B cell (primary cell): ENCODE data around the gene MYCL. TPM values are rescaled to one million over a fixed set of nuclear protein-coding genes. Genes with fewer than 3 reads are reported as not detected.
A peak's percentile ranks its signal among the peaks of the same experiment; 100 is the strongest.

Experiments used
- ATAC-seq: fragments of 200-7000 bp; cut with Tn5 transposase; one replicate; pipeline ENCODE4 v1.10.0; 2021; ENCODE audit warnings: low read depth, mild to moderate bottlenecking, moderate number of reproducible peaks, moderate library complexity
- CTCF ChIA-PET: fragments of 350-600 bp; sonication (Branson Sonifier 250); formaldehyde crosslinking; loops from one replicate; lab custom pipeline; 2021; ENCODE audit warnings: antibody characterized with exemption, inconsistent platforms; lab: Charles Lee
- POLR2A ChIA-PET: fragments of 350-600 bp; sonication (Branson Sonifier 250); formaldehyde crosslinking; loops from one replicate; lab custom pipeline; 2021; ENCODE audit warnings: antibody characterized with exemption; lab: Charles Lee
- DNase-seq: peaks from one replicate; pipeline ENCODE4 v3.0.0; 2013
- H2AFZ ChIP-seq: 2 replicates; pipeline ENCODE4 v1.6.1; 2012; ENCODE audit warnings: mild to moderate bottlenecking, low read depth, low read length; ENCODE audit not compliant: insufficient read depth, poor library complexity, severe bottlenecking
- H3K27ac ChIP-seq, 2 donors: 1 replicate in 1 of 2; 2 replicates in 1 of 2; pipeline ENCODE4 v1.5.1; 2012 to 2013; ENCODE audit warnings: low read length in 2 of 2, mild to moderate bottlenecking in 2 of 2, moderate library complexity in 1 of 2
- H3K27me3 ChIP-seq, 4 experiments: fragments of 200-600 bp in 1 of 4; sonication (generic) in 1 of 4; replicated peaks in 1 of 4; 1 replicate in 2 of 4; 2 replicates in 2 of 4; pipeline versions ENCODE4 v1.6.1 to v1.7.0; 2013 to 2016; ENCODE audit warnings: low read length in 3 of 4, mild to moderate bottlenecking in 2 of 4, mixed read lengths in 1 of 4, moderate library complexity in 1 of 4; ENCODE audit not compliant: insufficient read depth in 4 of 4, control insufficient read depth in 3 of 4; ENCODE audit errors: control extremely low read depth in 1 of 4
- H3K36me3 ChIP-seq, 2 experiments: replicated peaks in 1 of 2; 1 replicate in 1 of 2; 2 replicates in 1 of 2; pipeline versions ENCODE4 v1.6.1 to v1.7.1; 2013; ENCODE audit warnings: low read length in 1 of 2; ENCODE audit not compliant: insufficient read depth in 2 of 2, control insufficient read depth in 1 of 2; ENCODE audit errors: control extremely low read depth in 1 of 2, extremely low read depth in 1 of 2
- H3K4me1 ChIP-seq, 2 donors: fragments of 200-600 bp in 1 of 2; sonication (generic) in 1 of 2; 1 replicate in 1 of 2; 2 replicates in 1 of 2; pipeline versions ENCODE4 v1.5.1 to v1.6.1; 2013 to 2017; ENCODE audit warnings: low read length in 2 of 2; ENCODE audit not compliant: control insufficient read depth in 2 of 2, insufficient read depth in 2 of 2
- H3K4me2 ChIP-seq: replicated peaks from 2 replicates; pipeline ENCODE3; 2012; ENCODE audit warnings: mild to moderate bottlenecking, low read depth, low read length; ENCODE audit not compliant: poor library complexity, severe bottlenecking
- H3K4me3 ChIP-seq, 5 experiments: fragments of 200-600 bp in 1 of 5; sonication (generic) in 1 of 5; 1 replicate in 3 of 5; 2 replicates in 2 of 5; pipeline versions ENCODE4 v1.5.1 to v1.7.0; 2011 to 2016; ENCODE audit warnings: low read length in 4 of 5, mild to moderate bottlenecking in 4 of 5, low read depth in 2 of 5, control low read depth in 1 of 5, moderate library complexity in 1 of 5; ENCODE audit not compliant: insufficient read depth in 1 of 5; ENCODE audit errors: control extremely low read depth in 1 of 5, extremely low read depth in 1 of 5
- H3K79me2 ChIP-seq: fragments of 200-600 bp; sonication (generic); one replicate; pipeline ENCODE4 v1.6.0; 2016; ENCODE audit warnings: low read length; ENCODE audit not compliant: control insufficient read depth, insufficient read depth
- H3K9ac ChIP-seq: fragments of 200-600 bp; sonication (generic); 2 replicates; pipeline ENCODE4 v1.6.1; 2017; ENCODE audit warnings: mild to moderate bottlenecking, low read length, moderate library complexity
- H3K9me3 ChIP-seq, 3 donors: one replicate each; pipeline versions ENCODE4 v1.6.1 to v1.7.1; 2013; ENCODE audit warnings: low read length in 2 of 3; ENCODE audit not compliant: control insufficient read depth in 2 of 3, insufficient read depth in 1 of 3; ENCODE audit errors: control extremely low read depth in 1 of 3
- H4K20me1 ChIP-seq: 2 replicates; pipeline ENCODE4 v1.6.0; 2012; ENCODE audit warnings: mild to moderate bottlenecking, low read length; ENCODE audit not compliant: insufficient read depth, control insufficient read depth, poor library complexity, severe bottlenecking
- H3K27ac Mint-ChIP-seq: one replicate; pipeline ENCODE4 v1.8.0; 2021; ENCODE audit warnings: mixed read lengths
- H3K27me3 Mint-ChIP-seq: one replicate; pipeline ENCODE4 v1.8.0; 2021; ENCODE audit warnings: mixed read lengths
- H3K4me1 Mint-ChIP-seq: one replicate; pipeline ENCODE4 v1.8.0; 2021; ENCODE audit warnings: mixed read lengths
- H3K4me3 Mint-ChIP-seq: one replicate; pipeline ENCODE4 v1.8.0; 2021; ENCODE audit warnings: mixed read lengths
- H3K9me3 Mint-ChIP-seq: one replicate; pipeline ENCODE4 v1.8.0; 2022; ENCODE audit warnings: mixed read lengths; ENCODE audit not compliant: insufficient read depth
- CTCF ChIP-seq: fragments of 200-600 bp; IDR thresholded peaks from one replicate; pipeline ENCODE4 v1.8.0; 2022; ENCODE audit warnings: antibody characterized with exemption, mild to moderate bottlenecking
- EZH2 ChIP-seq: IDR thresholded peaks from 2 replicates; pipeline ENCODE4 v1.6.1; 2012; ENCODE audit warnings: borderline replicate concordance, low read depth, mild to moderate bottlenecking, moderate library complexity, low read length; ENCODE audit not compliant: insufficient read depth, poor library complexity, severe bottlenecking
- WGBS: methylation state at CpG from one replicate; pipeline ENCODE4 v1.1.5; 2013; ENCODE audit warnings: missing lambda C conversion rate; ENCODE audit not compliant: insufficient coverage; 5-methylcytosine and 5-hydroxymethylcytosine counted together
- intact Hi-C: fragments of 100-400 bp; cut with micrococcal nuclease; formaldehyde crosslinking; loops from one replicate; pipeline ENCODE4 v1.10.0; 2022
- polyA plus RNA-seq: library from polyadenylated mRNA; depleted of rRNA; stranded (reverse); fragments of >200 nt; gene quantifications from 2 replicates; pipeline ENCODE4 v1.2.3, GENCODE V29; 2012
- total RNA-seq, 2 donors: library from RNA; stranded (reverse); fragments of 120-200 nt in 1 of 2; gene quantifications; 1 replicate in 1 of 2; 2 replicates in 1 of 2; pipeline versions ENCODE4 v1.2.3 to v1.2.4, GENCODE V29; 2013 to 2022

Gene MYCL
- total and polyA plus RNA-seq, 2 donors (not counting 1 experiment from before 2014, with no cell fraction given) = 0.03 to 0.62 TPM

- Histone ChIP-seq H2AFZ (no peak overlapping the region), H3K27ac (no peak overlapping the region), H3K9ac (no peak overlapping the region), H3K9me3 (no peaks in the 10 kb centered on the region), H3K4me2 (no peak overlapping the region), H3K27me3 (no peaks in the 10 kb centered on the region), H3K4me3 (no peak overlapping the region), H3K36me3 (peaks cover 0 to 27% of the 10 kb centered on the region in 2 experiments), H3K79me2 (no peaks in the 10 kb centered on the region), H4K20me1 (no peaks in the 10 kb centered on the region), H3K4me1 (peaks cover 13 to 18% of the 10 kb centered on the region in 2 donors)
- DNase-seq (no peak), ATAC-seq (no peak)
- Mint-ChIP-seq H3K4me1 (peaks cover 15% of the 10 kb centered on the region), H3K27me3 (no peaks in the 10 kb centered on the region), H3K4me3 (no peak overlapping the region), H3K9me3 (no peaks in the 10 kb centered on the region), H3K27ac (peak overlapping the region; percentile 7)
- TF ChIP-seq EZH2 = no peak
- TF ChIP-seq CTCF = no peak
- POLR2A ChIA-PET = no interaction called here
- 100% methylated on average over 3 of the region's 6 CpGs for WGBS
- CTCF ChIA-PET = no interaction called here
- intact Hi-C loops = no loop called here
Observed at GRCh38 chr1:39847940-39848339, 53.8 kb downstream of the MYCL start.

GRCh38 chr1:39846796-39847195 is 54.9 kb downstream of the MYCL start:
- intact Hi-C loops = no loop called here
- H3K27ac ChIP-seq = no peak overlapping the region

More at GRCh38 chr1:39846796-39847195, 54.9 kb downstream of the MYCL start:
- Histone ChIP-seq H3K4me2 (no peak overlapping the region), H3K27me3 (no peaks in the 10 kb centered on the region), H2AFZ (no peak overlapping the region), H3K9ac (no peak overlapping the region), H3K36me3 (peaks cover 0 to 37% of the 10 kb centered on the region in 2 experiments), H3K9me3 (no peaks in the 10 kb centered on the region), H3K4me3 (no peak overlapping the region), H3K79me2 (no peaks in the 10 kb centered on the region), H4K20me1 (no peaks in the 10 kb centered on the region), H3K4me1 (peaks cover 13 to 21% of the 10 kb centered on the region in 2 donors)
- no peaks in the 10 kb centered on the region for H3K9me3 Mint-ChIP-seq
- ATAC-seq (no peak), DNase-seq (no peak)
- H3K27ac Mint-ChIP-seq = no peak overlapping the region
- CTCF ChIA-PET = interaction anchor here (1.1 to 2.9 kb wide), 2 partner anchors 15 to 29 kb away, joined by 4 to 14 read pairs; no protein-coding TSS in a partner anchor
- POLR2A ChIA-PET = interaction anchor here (0.6 to 0.7 kb wide), 2 partner anchors 18 to 49 kb away, joined by 3 read pairs; no protein-coding TSS in a partner anchor
- WGBS = no CpG with 5 or more reads among the region's 1 CpG
- no peak for TF ChIP-seq CTCF
- TF ChIP-seq EZH2 = no peak
- H3K4me3 Mint-ChIP-seq = no peak overlapping the region
- no peaks in the 10 kb centered on the region for H3K27me3 Mint-ChIP-seq
- peaks cover 18% of the 10 kb centered on the region for H3K4me1 Mint-ChIP-seq
